RPMI8226 (cell line): ENCODE results near the gene UCP2.
"Not testable (repeated sequence)": the region's sequence is repeated elsewhere in the genome, so short reads cannot be mapped to it uniquely, and the experiment has no call there.

ENCODE experiments used
- DNase-seq: peaks from one replicate; pipeline ENCODE4 v3.0.0-alpha.2; 2015

UCP2 gene

GRCh38 chr11:73991471-73992006 lies 8.9 kb upstream of the UCP2 start:
- no peak for DNase-seq

- no peak for DNase-seq
Observed at GRCh38 chr11:73990730-73991129, 8.1 kb upstream of the UCP2 start.

GRCh38 chr11:73989156-73989555 lies 6.5 kb upstream of the UCP2 start:
- no peak for DNase-seq

- no peak for DNase-seq
Observed at GRCh38 chr11:73988227-73988626, 5.6 kb upstream of the UCP2 start.

GRCh38 chr11:73985661-73986060 lies 3.0 kb upstream of the UCP2 start:
- DNase-seq, result not testable (repeated sequence)

- DNase-seq, result no peak
Observed at GRCh38 chr11:73983741-73984538, 1.3 kb upstream of the UCP2 start.

- DNase-seq, result peak; percentile 98
Observed at GRCh38 chr11:73982990-73983740, 522 bp upstream of the UCP2 start.

- no peak for DNase-seq
Observed at GRCh38 chr11:73981051-73981805, 1.4 kb downstream of the UCP2 start.

GRCh38 chr11:73980001-73980961 lies 2.4 kb downstream of the UCP2 start:
- peak; percentile 93 for DNase-seq

- DNase-seq, result no peak
Observed at GRCh38 chr11:73978576-73979086, 4.0 kb downstream of the UCP2 start.

GRCh38 chr11:73977856-73978519 lies 4.7 kb downstream of the UCP2 start:
- no peak for DNase-seq

- DNase-seq, result no peak
Observed at GRCh38 chr11:73976451-73977151, 6.0 kb downstream of the UCP2 start.

- no peak for DNase-seq
Observed at GRCh38 chr11:73975479-73975757, 7.2 kb downstream of the UCP2 start.

- DNase-seq, result no peak
Observed at GRCh38 chr11:73974604-73975478, 7.8 kb downstream of the UCP2 start.

GRCh38 chr11:73972620-73973449 lies 9.8 kb downstream of the UCP2 start:
- no peak for DNase-seq

- no peak for DNase-seq
Observed at GRCh38 chr11:73972187-73972586, 10.5 kb downstream of the UCP2 start.

GRCh38 chr11:73971175-73971719 lies 11.4 kb downstream of the UCP2 start:
- no peak for DNase-seq

- no peak for DNase-seq
Observed at GRCh38 chr11:73969991-73970800, 12.4 kb downstream of the UCP2 start.
